ENCODE data around the gene GNG10. TPM values are rescaled to one million over a fixed set of nuclear protein-coding genes. Genes with fewer than 3 reads are reported as not detected.

The GNG10 gene
- 69.5 and 91.9 TPM in 2 replicates for total RNA-seq

GRCh38 chr9:111661150-111661801 is at the start of gene GNG10:
Gene GNG10, plus strand, starts transcription at chr9:111661605. Its CDS starts 30 bp downstream, at chr9:111661635.

GRCh38 chr9:111631214-111631971 is 30.0 kb upstream of the GNG10 start, which contains the start of gene DNAJC25:
Gene DNAJC25, plus strand, starts transcription at chr9:111631334. Its CDS starts 74 bp downstream, at chr9:111631408.

Other genes with a start within 250 kb of the GNG10 start
- 36.8 and 46.4 TPM in 2 replicates for gene ECPAS, start 177.2 kb upstream of the GNG10 start, total RNA-seq
- gene ZNF483, start 136.4 kb upstream of the GNG10 start, total RNA-seq: 0.13 and 0.72 TPM in 2 replicates
- gene PTGR1, start 62.0 kb upstream of the GNG10 start, total RNA-seq: 66.8 and 101 TPM in 2 replicates
- 8.8 and 20.8 TPM in 2 replicates for gene DNAJC25, start 30.3 kb upstream of the GNG10 start, total RNA-seq
- gene SHOC1, start 133.3 kb downstream of the GNG10 start, total RNA-seq: not detected in 2 replicates
- 20.4 and 71.4 TPM in 2 replicates for gene UGCG, start 235.2 kb downstream of the GNG10 start, total RNA-seq